ENCODE data around the gene KCNG2. TPM values are rescaled to one million over a fixed set of nuclear protein-coding genes. Genes with fewer than 3 reads are reported as not detected.

The KCNG2 gene
- total and polyA plus RNA-seq, 2 of the 4 experiments (the other 2 are of a cell fraction): not detected

DNA sequence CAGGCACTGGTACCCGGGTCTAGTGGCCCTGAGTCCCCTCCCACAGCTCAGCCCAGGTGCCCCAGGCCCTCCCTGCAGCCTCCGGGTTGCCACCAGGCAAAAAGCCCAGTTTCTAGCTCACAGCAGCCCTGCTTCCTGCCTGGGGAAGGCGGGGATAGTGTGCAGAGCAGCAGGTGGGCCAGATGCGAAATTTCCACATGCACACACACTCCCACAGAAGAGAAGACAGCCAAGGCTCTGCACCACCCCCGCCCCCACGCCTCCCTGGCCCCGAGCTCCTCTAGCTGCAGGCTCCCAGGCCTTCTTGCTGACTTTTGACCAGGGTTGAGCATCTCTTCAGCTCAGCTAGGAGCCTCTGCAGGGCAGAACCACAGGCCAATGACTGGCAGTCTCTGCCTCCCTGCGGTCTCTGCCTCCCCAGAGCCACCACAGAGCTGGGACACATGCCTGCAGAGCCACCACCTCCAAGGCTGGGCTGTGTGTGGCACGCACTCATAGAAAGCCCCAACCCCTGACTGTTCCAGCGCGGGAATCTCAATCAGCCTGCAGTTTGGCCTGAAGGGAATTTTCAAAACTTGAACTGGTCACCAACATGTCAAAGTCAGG lies 146.5 kb downstream of the KCNG2 start:
- BruUV-seq (replicated peaks): no TSS peak
- Histone ChIP-seq H3K4me3 (ENCODE audit: insufficient read depth, low read depth, low read length) (no peak overlapping the region), H3K9ac (ENCODE audit: low read depth, low read length) (no peak overlapping the region), H2AFZ (replicated peaks; ENCODE audit: low read length, poor library complexity) (no peak overlapping the region), H3K4me1 (ENCODE audit: control insufficient read depth, insufficient read depth, low read length) (peaks cover 7% of the 10 kb centered on the region; the same call in 1 of the 2 replicates), H3K36me3 (ENCODE audit: control insufficient read depth, insufficient read depth, low read length) (peaks cover 55% of the 10 kb centered on the region), H3K9me1 (ENCODE audit: insufficient read depth, low read length) (peaks cover 16% of the 10 kb centered on the region), H3K23ac (ENCODE audit: low read depth, low read length) (no peak overlapping the region), H2BK15ac (ENCODE audit: low read depth, low read length) (no peak overlapping the region), H4K5ac (ENCODE audit: low read depth, low read length) (no peak overlapping the region), H2BK5ac (ENCODE audit: low read depth, low read length, poor library complexity, severe bottlenecking) (no peak overlapping the region), H3K4ac (ENCODE audit: low read depth, low read length) (no peak overlapping the region; the same call in 1 of the 2 replicates), H2AK5ac (ENCODE audit: low read depth, low read length) (no peak overlapping the region), H4K91ac (ENCODE audit: insufficient read depth, low read depth, low read length) (no peak overlapping the region), H2AK9ac (replicated peaks; ENCODE audit: low read depth, low read length, poor library complexity) (peak overlapping the region; percentile 55), H4K20me1 (ENCODE audit: insufficient read depth, low read length) (peaks cover 79% of the 10 kb centered on the region), H3K56ac (ENCODE audit: extremely low read depth, insufficient read depth, low read length) (no peak overlapping the region), H2BK20ac (ENCODE audit: low read depth, low read length) (no peak overlapping the region), H3K4me2 (ENCODE audit: low read depth, low read length) (no peak overlapping the region), H3K79me1 (ENCODE audit: low read depth in 1 of 2, low read length in 2 of 2) (peaks cover 15 to 92% of the 10 kb centered on the region in 2 experiments; a peak in 3 of 4 replicates), H2BK120ac (ENCODE audit: low read depth, low read length) (no peak overlapping the region), H3K9me3 (ENCODE audit: control insufficient read depth, insufficient read depth, low read length) (no peaks in the 10 kb centered on the region), H3K27me3 (ENCODE audit: control insufficient read depth, insufficient read depth, low read length) (no peaks in the 10 kb centered on the region), H3K18ac (ENCODE audit: low read depth, low read length) (no peak overlapping the region), H4K8ac (ENCODE audit: low read depth in 2 of 2, low read length in 2 of 2) (no peak overlapping the region), H3K27ac (ENCODE audit: insufficient read depth, low read length) (no peak overlapping the region), H3K14ac (replicated peaks; ENCODE audit: low read depth, low read length) (no peak overlapping the region)
- POLR2A ChIA-PET (ENCODE audit: unreplicated experiment): no interaction called here
- TF ChIP-seq RFX5 (IDR thresholded peaks at IDR 0.05; ENCODE audit: low read depth, low read length): no peak
- TF ChIP-seq MAZ (IDR thresholded peaks at IDR 0.05; ENCODE audit: borderline replicate concordance, low read depth, low read length): no peak
- TF ChIP-seq, protein P1, sequence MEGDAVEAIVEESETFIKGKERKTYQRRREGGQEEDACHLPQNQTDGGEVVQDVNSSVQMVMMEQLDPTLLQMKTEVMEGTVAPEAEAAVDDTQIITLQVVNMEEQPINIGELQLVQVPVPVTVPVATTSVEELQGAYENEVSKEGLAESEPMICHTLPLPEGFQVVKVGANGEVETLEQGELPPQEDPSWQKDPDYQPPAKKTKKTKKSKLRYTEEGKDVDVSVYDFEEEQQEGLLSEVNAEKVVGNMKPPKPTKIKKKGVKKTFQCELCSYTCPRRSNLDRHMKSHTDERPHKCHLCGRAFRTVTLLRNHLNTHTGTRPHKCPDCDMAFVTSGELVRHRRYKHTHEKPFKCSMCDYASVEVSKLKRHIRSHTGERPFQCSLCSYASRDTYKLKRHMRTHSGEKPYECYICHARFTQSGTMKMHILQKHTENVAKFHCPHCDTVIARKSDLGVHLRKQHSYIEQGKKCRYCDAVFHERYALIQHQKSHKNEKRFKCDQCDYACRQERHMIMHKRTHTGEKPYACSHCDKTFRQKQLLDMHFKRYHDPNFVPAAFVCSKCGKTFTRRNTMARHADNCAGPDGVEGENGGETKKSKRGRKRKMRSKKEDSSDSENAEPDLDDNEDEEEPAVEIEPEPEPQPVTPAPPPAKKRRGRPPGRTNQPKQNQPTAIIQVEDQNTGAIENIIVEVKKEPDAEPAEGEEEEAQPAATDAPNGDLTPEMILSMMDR (conservative IDR thresholded peaks at IDR 0.05; ENCODE audit: low read depth, low read length): no peak
- TF ChIP-seq POLR2A (IDR thresholded peaks at IDR 0.05; ENCODE audit: low read depth, low read length): no peak
- no peak for TF ChIP-seq MXI1 (IDR thresholded peaks at IDR 0.05; ENCODE audit: borderline replicate concordance, low read depth, low read length)
- TF ChIP-seq, protein P2, sequence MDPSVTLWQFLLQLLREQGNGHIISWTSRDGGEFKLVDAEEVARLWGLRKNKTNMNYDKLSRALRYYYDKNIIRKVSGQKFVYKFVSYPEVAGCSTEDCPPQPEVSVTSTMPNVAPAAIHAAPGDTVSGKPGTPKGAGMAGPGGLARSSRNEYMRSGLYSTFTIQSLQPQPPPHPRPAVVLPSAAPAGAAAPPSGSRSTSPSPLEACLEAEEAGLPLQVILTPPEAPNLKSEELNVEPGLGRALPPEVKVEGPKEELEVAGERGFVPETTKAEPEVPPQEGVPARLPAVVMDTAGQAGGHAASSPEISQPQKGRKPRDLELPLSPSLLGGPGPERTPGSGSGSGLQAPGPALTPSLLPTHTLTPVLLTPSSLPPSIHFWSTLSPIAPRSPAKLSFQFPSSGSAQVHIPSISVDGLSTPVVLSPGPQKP (IDR thresholded peaks at IDR 0.05; ENCODE audit: borderline replicate concordance, low read depth, low read length): no peak
- no peak for TF ChIP-seq MAFK (IDR thresholded peaks at IDR 0.05; ENCODE audit: low read depth, low read length)
- no peak for TF ChIP-seq CHD1 (IDR thresholded peaks at IDR 0.05; ENCODE audit: low read depth, low read length)
- TF ChIP-seq CEBPB (IDR thresholded peaks at IDR 0.05; ENCODE audit: low read depth, low read length): no peak
- no peak for TF ChIP-seq NFE2L2 (IDR thresholded peaks at IDR 0.05; ENCODE audit: low read depth, low read length)
- TF ChIP-seq SMC3 (IDR thresholded peaks at IDR 0.05; ENCODE audit: low read depth, low read length): no peak
- no peak for TF ChIP-seq FOS (IDR thresholded peaks at IDR 0.05; ENCODE audit: low read depth, low read length)
- TF ChIP-seq RAD21 (IDR thresholded peaks at IDR 0.05; ENCODE audit: low read length): no peak
- no peak for TF ChIP-seq RCOR1 (IDR thresholded peaks at IDR 0.05; ENCODE audit: insufficient replicate concordance, low read length)
- no peak for TF ChIP-seq BHLHE40 (IDR thresholded peaks at IDR 0.05; ENCODE audit: low read depth, low read length)
- TF ChIP-seq, protein P3, sequence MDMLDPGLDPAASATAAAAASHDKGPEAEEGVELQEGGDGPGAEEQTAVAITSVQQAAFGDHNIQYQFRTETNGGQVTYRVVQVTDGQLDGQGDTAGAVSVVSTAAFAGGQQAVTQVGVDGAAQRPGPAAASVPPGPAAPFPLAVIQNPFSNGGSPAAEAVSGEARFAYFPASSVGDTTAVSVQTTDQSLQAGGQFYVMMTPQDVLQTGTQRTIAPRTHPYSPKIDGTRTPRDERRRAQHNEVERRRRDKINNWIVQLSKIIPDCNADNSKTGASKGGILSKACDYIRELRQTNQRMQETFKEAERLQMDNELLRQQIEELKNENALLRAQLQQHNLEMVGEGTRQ (IDR thresholded peaks at IDR 0.05; ENCODE audit: low read depth, low read length): no peak
- CTCF ChIA-PET: no interaction called here
- 67% methylated on average over 2 of the region's 11 CpGs; no CpG with 5 or more reads in 1 of the 2 experiments for WGBS, 2 experiments (ENCODE audit: extremely low coverage in 2 of 2, insufficient read length in 1 of 2)
- peak; percentile 10 for ATAC-seq (ENCODE audit: low read depth)
- in situ Hi-C loops (cut with MboI; ENCODE audit: low sequenced_read_pairs): no loop called here
- DNase-seq: no peak
- dilution Hi-C loops (cut with HindIII; ENCODE audit: low sequenced_read_pairs, unreplicated experiment): no loop called here
- intact Hi-C loops (cut with micrococcal nuclease): no loop called here

Data from IMR-90 (cell line).